Fibroblast of lung (primary cell): ENCODE results near the gene SYT9. TPM values are rescaled to one million over a fixed set of nuclear protein-coding genes. Genes with fewer than 3 reads are reported as not detected.

ENCODE experiments used
- DNase-seq, 2 donors: peaks; one replicate each; pipeline versions ENCODE4 v3.0.0 to v3.0.0-alpha.2; 2010; ENCODE audit warnings: low read depth in 2 of 2
- H2AFZ ChIP-seq: 2 replicates; pipeline ENCODE4 v1.5.1; 2012; ENCODE audit warnings: low read length, control low read depth, inconsistent platforms
- H3K27ac ChIP-seq: 2 replicates; pipeline ENCODE4 v1.5.1; 2011; ENCODE audit warnings: low read length, control low read depth; ENCODE audit not compliant: insufficient read depth
- H3K27me3 ChIP-seq: 2 replicates; pipeline ENCODE4 v1.5.1; 2011; ENCODE audit warnings: mild to moderate bottlenecking, low read length; ENCODE audit not compliant: control insufficient read depth, insufficient read depth
- H3K36me3 ChIP-seq: 2 replicates; pipeline ENCODE4 v1.5.1; 2011; ENCODE audit warnings: low read length; ENCODE audit not compliant: control insufficient read depth, insufficient read depth
- H3K4me1 ChIP-seq: 2 replicates; pipeline ENCODE4 v1.5.1; 2011; ENCODE audit warnings: low read length; ENCODE audit not compliant: control insufficient read depth, insufficient read depth; ENCODE audit errors: extremely low read depth
- H3K4me2 ChIP-seq: 2 replicates; pipeline ENCODE4 v1.5.1; 2011; ENCODE audit warnings: low read length, control low read depth; ENCODE audit not compliant: insufficient read depth; ENCODE audit errors: extremely low read depth
- H3K4me3 ChIP-seq, 4 experiments: fragments of 200-600 bp in 1 of 4; sonication (generic) in 1 of 4; replicated peaks in 1 of 4; 2 replicates each; pipeline ENCODE4 v1.5.1; 2011 to 2016; ENCODE audit warnings: low read length in 4 of 4, low read depth in 3 of 4, mild to moderate bottlenecking in 3 of 4, control low read depth in 2 of 4, inconsistent platforms in 1 of 4, mixed read lengths in 1 of 4; ENCODE audit not compliant: insufficient read depth in 1 of 4; ENCODE audit errors: control extremely low read depth in 1 of 4
- H3K79me2 ChIP-seq: 2 replicates; pipeline ENCODE4 v1.5.1; 2012; ENCODE audit warnings: mild to moderate bottlenecking, low read length, inconsistent platforms; ENCODE audit not compliant: control insufficient read depth, insufficient read depth
- H3K9ac ChIP-seq: 2 replicates; pipeline ENCODE4 v1.5.1; 2011; ENCODE audit warnings: mild to moderate bottlenecking, low read length, control low read depth; ENCODE audit not compliant: insufficient read depth
- H3K9me3 ChIP-seq: 2 replicates; pipeline ENCODE4 v1.5.1; 2012; ENCODE audit warnings: low read depth, low read length; ENCODE audit not compliant: control insufficient read depth, insufficient read depth
- H4K20me1 ChIP-seq: 2 replicates; pipeline ENCODE4 v1.5.1; 2011; ENCODE audit warnings: low read length; ENCODE audit not compliant: control insufficient read depth, insufficient read depth; ENCODE audit errors: extremely low read depth
- EZH2 ChIP-seq: IDR thresholded peaks from 2 replicates; pipeline ENCODE4 v1.5.1; 2012; ENCODE audit warnings: low read length, control low read depth, mild to moderate bottlenecking; ENCODE audit errors: missing control alignments
- polyA plus RNA-seq, 2 donors: library from polyadenylated mRNA; depleted of rRNA in 1 of 2; stranded (reverse) in 1 of 2; unstranded in 1 of 2; fragments of >200 nt; gene quantifications; 2 replicates each; pipeline ENCODE4 v1.2.1, GENCODE V29; 2011 to 2012; ENCODE audit warnings: missing spikeins in 1 of 2
- total RNA-seq: library from RNA; depleted of rRNA; stranded (reverse); fragments of >200 nt; gene quantifications from 2 replicates; pipeline ENCODE4 v1.2.1, GENCODE V29; 2014
- TF ChIP-seq, protein P1 (sequence below), 2 donors: IDR thresholded peaks in 1 of 2; conservative IDR thresholded peaks in 1 of 2; 1 replicate in 1 of 2; 2 replicates in 1 of 2; pipeline ENCODE4 v1.5.1; 2011 to 2012; ENCODE audit warnings: low read length in 2 of 2, control low read depth in 1 of 2, inconsistent platforms in 1 of 2, low read depth in 1 of 2, mild to moderate bottlenecking in 1 of 2

The SYT9 gene
- total and polyA plus RNA-seq, 2 donors (not counting 1 experiment from before 2014, with no cell fraction given): not detected

DNA sequence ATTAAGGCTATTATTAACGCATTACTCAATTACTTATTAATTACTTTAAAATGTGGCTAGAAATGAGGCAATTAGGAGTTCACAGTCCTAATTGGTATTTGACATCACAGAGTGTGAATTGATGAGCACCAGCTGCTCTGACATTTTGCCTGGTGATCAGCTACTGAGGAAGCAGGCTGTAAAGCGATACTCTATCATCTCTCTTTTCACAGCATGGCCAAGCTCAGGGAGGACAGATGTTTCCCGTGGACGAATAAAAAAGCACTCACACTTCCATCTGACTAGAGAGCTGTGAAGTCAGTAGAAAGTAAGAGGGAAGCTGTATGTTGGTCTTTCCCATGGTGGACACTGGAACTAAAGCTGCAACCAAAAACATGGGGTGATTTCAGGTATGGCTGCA lies 29.1 kb upstream of the SYT9 start:
- TF ChIP-seq, protein P1, sequence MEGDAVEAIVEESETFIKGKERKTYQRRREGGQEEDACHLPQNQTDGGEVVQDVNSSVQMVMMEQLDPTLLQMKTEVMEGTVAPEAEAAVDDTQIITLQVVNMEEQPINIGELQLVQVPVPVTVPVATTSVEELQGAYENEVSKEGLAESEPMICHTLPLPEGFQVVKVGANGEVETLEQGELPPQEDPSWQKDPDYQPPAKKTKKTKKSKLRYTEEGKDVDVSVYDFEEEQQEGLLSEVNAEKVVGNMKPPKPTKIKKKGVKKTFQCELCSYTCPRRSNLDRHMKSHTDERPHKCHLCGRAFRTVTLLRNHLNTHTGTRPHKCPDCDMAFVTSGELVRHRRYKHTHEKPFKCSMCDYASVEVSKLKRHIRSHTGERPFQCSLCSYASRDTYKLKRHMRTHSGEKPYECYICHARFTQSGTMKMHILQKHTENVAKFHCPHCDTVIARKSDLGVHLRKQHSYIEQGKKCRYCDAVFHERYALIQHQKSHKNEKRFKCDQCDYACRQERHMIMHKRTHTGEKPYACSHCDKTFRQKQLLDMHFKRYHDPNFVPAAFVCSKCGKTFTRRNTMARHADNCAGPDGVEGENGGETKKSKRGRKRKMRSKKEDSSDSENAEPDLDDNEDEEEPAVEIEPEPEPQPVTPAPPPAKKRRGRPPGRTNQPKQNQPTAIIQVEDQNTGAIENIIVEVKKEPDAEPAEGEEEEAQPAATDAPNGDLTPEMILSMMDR (conservative IDR thresholded peaks at IDR 0.05 in 1 of 2, IDR thresholded peaks at IDR 0.05 in 1 of 2; ENCODE audit: low read depth in 1 of 2, low read length in 2 of 2): no peak
- TF ChIP-seq EZH2: no peak
- Histone ChIP-seq H3K79me2 (no peaks in the 10 kb centered on the region), H3K4me3 (no peak overlapping the region), H3K9ac (no peak overlapping the region), H3K36me3 (no peaks in the 10 kb centered on the region), H3K27ac (no peak overlapping the region), H3K27me3 (no peaks in the 10 kb centered on the region), H4K20me1 (no peaks in the 10 kb centered on the region), H3K9me3 (no peaks in the 10 kb centered on the region), H3K4me2 (no peak overlapping the region), H3K4me1 (no peaks in the 10 kb centered on the region), H2AFZ (no peak overlapping the region)
- DNase-seq: no peak

DNA sequence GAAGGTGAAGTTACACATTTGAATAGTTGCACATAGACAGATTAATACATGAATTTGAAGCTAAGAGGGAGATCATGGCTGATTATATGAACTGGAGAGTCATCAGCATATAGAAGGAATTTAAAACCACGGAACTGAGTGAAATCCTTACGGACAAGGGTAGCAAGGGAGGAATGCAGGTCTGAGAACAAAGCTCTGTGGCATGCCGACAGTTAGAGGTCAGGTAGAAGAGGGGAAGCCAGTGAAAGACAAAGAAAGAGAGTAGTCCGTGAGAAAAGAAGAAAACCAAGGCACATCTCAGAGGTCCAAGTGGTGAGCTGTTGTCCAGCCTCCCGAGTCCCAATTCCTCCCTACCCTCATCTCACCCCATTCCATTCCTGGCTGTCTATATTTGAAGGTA lies 11.8 kb upstream of the SYT9 start:
- Histone ChIP-seq H3K4me2 (no peak overlapping the region), H3K79me2 (no peaks in the 10 kb centered on the region), H3K9ac (no peak overlapping the region), H2AFZ (no peak overlapping the region), H3K27ac (no peak overlapping the region), H3K9me3 (no peaks in the 10 kb centered on the region), H3K27me3 (no peaks in the 10 kb centered on the region), H3K4me3 (no peak overlapping the region), H4K20me1 (no peaks in the 10 kb centered on the region), H3K4me1 (no peaks in the 10 kb centered on the region), H3K36me3 (no peaks in the 10 kb centered on the region)
- TF ChIP-seq, protein P1 (conservative IDR thresholded peaks at IDR 0.05 in 1 of 2, IDR thresholded peaks at IDR 0.05 in 1 of 2; ENCODE audit: low read depth in 1 of 2, low read length in 2 of 2): no peak
- no peak for TF ChIP-seq EZH2
- no peak for DNase-seq

GRCh38 chr11:7245341-7245740 lies 6.4 kb upstream of the SYT9 start:
- no peaks in the 10 kb centered on the region for H3K27me3 ChIP-seq
- no peaks in the 10 kb centered on the region for H4K20me1 ChIP-seq
- no peak overlapping the region for H2AFZ ChIP-seq
- H3K79me2 ChIP-seq: no peaks in the 10 kb centered on the region
- H3K4me2 ChIP-seq: no peak overlapping the region
- no peak overlapping the region for H3K27ac ChIP-seq
- no peak overlapping the region for H3K9ac ChIP-seq
- TF ChIP-seq, protein P1 (conservative IDR thresholded peaks at IDR 0.05 in 1 of 2, IDR thresholded peaks at IDR 0.05 in 1 of 2; ENCODE audit: low read depth in 1 of 2, low read length in 2 of 2): no peak
- TF ChIP-seq EZH2: no peak
- no peak overlapping the region for H3K4me3 ChIP-seq
- no peaks in the 10 kb centered on the region for H3K4me1 ChIP-seq
- no peak for DNase-seq
- H3K9me3 ChIP-seq: no peaks in the 10 kb centered on the region
- H3K36me3 ChIP-seq: no peaks in the 10 kb centered on the region
